Measurements from ENCODE around the gene B3GNT8. TPM values are rescaled to one million over a fixed set of nuclear protein-coding genes. Genes with fewer than 3 reads are reported as not detected.

B3GNT8 gene
- total RNA-seq, 2 donors from 2014 or later = 9.4 to 11.6 TPM

- Histone ChIP-seq H3K27me3 (replicated peaks; ENCODE audit: insufficient read depth) (no peaks in the 10 kb centered on the region), H3K4me1 (replicated peaks) (peaks cover 4% of the 10 kb centered on the region), H3K9me3 (no peaks in the 10 kb centered on the region), H3K36me3 (peaks cover 4 to 6% of the 10 kb centered on the region in 2 donors), H3K4me3 (peak overlapping the region; percentile 31 to 34), H3K27ac (peak overlapping the region; percentile 78 to 88)
- intact Hi-C loops (cut with DNase I) = no loop called here
- WGBS = 57% methylated on average over 36 of the region's 36 CpGs
- DNase-seq (ENCODE audit: low spot score) = no peak
- TF ChIP-seq POLR2AphosphoS5 (IDR thresholded peaks at IDR 0.05) (no peak), CTCF (IDR thresholded peaks at IDR 0.05) (no peak), POLR2A (IDR thresholded peaks at IDR 0.05) (no peak)
Observed at GRCh38 chr19:41426116-41426841, 895 bp downstream of the B3GNT8 start.

- no peaks in the 10 kb centered on the region for H3K27me3 ChIP-seq (replicated peaks; ENCODE audit: insufficient read depth)
- intact Hi-C loops (cut with DNase I) = no loop called here
- DNase-seq (ENCODE audit: low spot score) = no peak
- no peaks in the 10 kb centered on the region for H3K9me3 ChIP-seq
- peaks cover 4% of the 10 kb centered on the region for H3K4me1 ChIP-seq (replicated peaks)
- no peak overlapping the region for H3K27ac ChIP-seq
- H3K4me3 ChIP-seq = no peak overlapping the region
- TF ChIP-seq POLR2A (IDR thresholded peaks at IDR 0.05) (no peak), CTCF (IDR thresholded peaks at IDR 0.05) (no peak), POLR2AphosphoS5 (IDR thresholded peaks at IDR 0.05) (no peak)
- WGBS = 90% methylated on average over 27 of the region's 28 CpGs
- H3K36me3 ChIP-seq = peaks cover 4 to 6% of the 10 kb centered on the region in 2 donors
Observed at GRCh38 chr19:41425174-41426115, 1.7 kb downstream of the B3GNT8 start.

- no peaks in the 10 kb centered on the region for H3K27me3 ChIP-seq (replicated peaks; ENCODE audit: insufficient read depth)
- no peak for DNase-seq (ENCODE audit: low spot score)
- H3K27ac ChIP-seq = no peak overlapping the region
- 80% methylated on average over 21 of the region's 21 CpGs for WGBS
- no peaks in the 10 kb centered on the region for H3K9me3 ChIP-seq
- peaks cover 6 to 11% of the 10 kb centered on the region in 2 donors for H3K36me3 ChIP-seq
- TF ChIP-seq CTCF (IDR thresholded peaks at IDR 0.05) = no peak
- no peak for TF ChIP-seq POLR2AphosphoS5 (IDR thresholded peaks at IDR 0.05)
- TF ChIP-seq POLR2A (IDR thresholded peaks at IDR 0.05) = no peak
- intact Hi-C loops (cut with DNase I) = no loop called here
- peaks cover 4% of the 10 kb centered on the region for H3K4me1 ChIP-seq (replicated peaks)
- no peak overlapping the region for H3K4me3 ChIP-seq
Observed at GRCh38 chr19:41424335-41425173, 2.6 kb downstream of the B3GNT8 start.

GRCh38 chr19:41422955-41423354, 4.2 kb downstream of the B3GNT8 start:
- intact Hi-C loops (cut with DNase I) = no loop called here
- H3K4me1 ChIP-seq (replicated peaks) = peaks cover 2% of the 10 kb centered on the region
- 92% methylated on average over 12 of the region's 12 CpGs for WGBS
- TF ChIP-seq CTCF (IDR thresholded peaks at IDR 0.05) (no peak), POLR2A (IDR thresholded peaks at IDR 0.05) (no peak), POLR2AphosphoS5 (IDR thresholded peaks at IDR 0.05) (no peak)
- DNase-seq (ENCODE audit: low spot score) = no peak
- H3K36me3 ChIP-seq = peaks cover 10 to 11% of the 10 kb centered on the region in 2 donors
- no peak overlapping the region for H3K4me3 ChIP-seq
- H3K27me3 ChIP-seq (replicated peaks; ENCODE audit: insufficient read depth) = no peaks in the 10 kb centered on the region
- H3K27ac ChIP-seq = no peak overlapping the region
- H3K9me3 ChIP-seq = no peaks in the 10 kb centered on the region
